Lower leg skin (tissue), 3 donors: ENCODE measurements around the gene GYPC.

Experiments used
- POLR2A ChIP-seq, 2 donors: fragments of 450-650 bp; IDR thresholded peaks; one replicate each; pipeline ENCODE4 v1.6.1; 2016 to 2017; ENCODE audit warnings: antibody characterized with exemption in 2 of 2, mild to moderate bottlenecking in 1 of 2, moderate library complexity in 1 of 2
- TF ChIP-seq, protein P1 (sequence below), 3 donors: fragments of 450-650 bp; IDR thresholded peaks; one replicate each; pipeline ENCODE4 v1.5.1; 2016; ENCODE audit warnings: antibody characterized with exemption in 3 of 3, mild to moderate bottlenecking in 3 of 3, moderate library complexity in 2 of 3

DNA sequence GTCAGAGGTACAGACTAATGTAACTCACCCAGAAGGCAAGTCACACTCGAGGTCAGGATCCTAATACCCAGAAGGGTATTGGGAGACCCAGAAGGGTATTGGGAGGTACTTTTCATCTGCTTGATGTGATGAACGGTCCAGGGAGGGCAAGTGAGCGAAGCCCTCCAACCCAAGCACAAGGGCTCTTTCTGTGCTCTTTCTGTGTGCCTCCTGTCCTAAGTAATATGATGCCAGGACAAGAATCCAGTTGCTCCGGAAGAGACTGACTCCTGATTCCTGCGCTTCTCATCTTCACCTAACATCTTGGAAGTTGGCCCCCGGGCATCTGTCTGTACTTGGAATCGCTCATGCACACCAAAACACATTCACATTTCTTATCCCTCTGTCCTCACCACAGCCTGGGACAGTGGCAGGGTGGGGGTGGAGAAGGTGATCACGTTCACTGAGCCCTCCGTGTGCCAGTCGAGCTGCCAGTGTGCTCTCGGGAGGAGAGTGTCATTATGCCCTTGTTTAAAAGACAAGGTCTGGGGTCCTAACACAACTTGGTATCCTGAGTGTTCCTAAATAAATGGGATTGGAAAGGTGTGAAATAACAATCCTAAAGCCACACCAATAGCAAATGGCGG is 17.1 kb downstream of the GYPC start:
- TF ChIP-seq, protein P1, sequence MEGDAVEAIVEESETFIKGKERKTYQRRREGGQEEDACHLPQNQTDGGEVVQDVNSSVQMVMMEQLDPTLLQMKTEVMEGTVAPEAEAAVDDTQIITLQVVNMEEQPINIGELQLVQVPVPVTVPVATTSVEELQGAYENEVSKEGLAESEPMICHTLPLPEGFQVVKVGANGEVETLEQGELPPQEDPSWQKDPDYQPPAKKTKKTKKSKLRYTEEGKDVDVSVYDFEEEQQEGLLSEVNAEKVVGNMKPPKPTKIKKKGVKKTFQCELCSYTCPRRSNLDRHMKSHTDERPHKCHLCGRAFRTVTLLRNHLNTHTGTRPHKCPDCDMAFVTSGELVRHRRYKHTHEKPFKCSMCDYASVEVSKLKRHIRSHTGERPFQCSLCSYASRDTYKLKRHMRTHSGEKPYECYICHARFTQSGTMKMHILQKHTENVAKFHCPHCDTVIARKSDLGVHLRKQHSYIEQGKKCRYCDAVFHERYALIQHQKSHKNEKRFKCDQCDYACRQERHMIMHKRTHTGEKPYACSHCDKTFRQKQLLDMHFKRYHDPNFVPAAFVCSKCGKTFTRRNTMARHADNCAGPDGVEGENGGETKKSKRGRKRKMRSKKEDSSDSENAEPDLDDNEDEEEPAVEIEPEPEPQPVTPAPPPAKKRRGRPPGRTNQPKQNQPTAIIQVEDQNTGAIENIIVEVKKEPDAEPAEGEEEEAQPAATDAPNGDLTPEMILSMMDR (IDR thresholded peaks at IDR 0.05), result no peak
- TF ChIP-seq POLR2A (IDR thresholded peaks at IDR 0.05), result no peak
